K562 (cell line): Measurements from ENCODE around the gene ADGRF1. TPM values are rescaled to one million over a fixed set of nuclear protein-coding genes. Genes with fewer than 3 reads are reported as not detected.

ENCODE experiments used
- ATAC-seq: fragments of 200-7000 bp; cut with Tn5 transposase; 3 replicates; pipeline ENCODE4 v1.9.1; 2020; ENCODE audit warnings: moderate library complexity
- BruUV-seq: library from RNA; stranded (reverse); fragments of 400-500 nt; replicated peaks from 2 replicates; lab custom pipeline; 2021; lab: Mats Ljungman, UMichigan
- CTCF ChIA-PET: fragments of 300-600 bp; formaldehyde crosslinking; extraction: SDS; loops from one replicate; lab custom pipeline; 2021; ENCODE audit warnings: low intra/inter-chr PET ratio; lab: Yijun Ruan, JAX
- POLR2A ChIA-PET: fragments of 300-600, 350-650 bp; sonication (Branson Sonifier 250); formaldehyde crosslinking; extraction: SDS; loops from one replicate; lab custom pipeline; 2021; ENCODE audit warnings: antibody characterized with exemption, inconsistent platforms; lab: Yijun Ruan, JAX
- DNase-seq, 4 experiments: peaks; one replicate each; pipeline versions ENCODE4 v3.0.0 to v3.0.0-alpha.2; 2011 to 2018; ENCODE audit warnings: low spot score in 3 of 4, mixed read lengths in 3 of 4; ENCODE audit errors: extremely low read depth in 1 of 4
- FAIRE-seq: peaks from 2 replicates; lab custom pipeline; 2011; peaks lifted over from hg19 to GRCh38; lab: Jason Lieb, UNC
- H2AFZ ChIP-seq: 2 replicates; pipeline ENCODE4 v1.6.0; 2011; ENCODE audit warnings: low read depth, low read length, control low read depth, inconsistent platforms
- H3K27ac ChIP-seq: fragments of 200-600 bp; 3 replicates; pipeline ENCODE4 v1.8.0; 2011; ENCODE audit warnings: low read depth, mild to moderate bottlenecking, control low read depth, inconsistent platforms, low read length, moderate library complexity, mixed read lengths; ENCODE audit errors: extremely low read depth
- H3K27me3 ChIP-seq, 2 experiments: fragments of 300-600 bp in 1 of 2; 2 replicates in 1 of 2; 3 replicates in 1 of 2; pipeline versions ENCODE4 v1.6.0 to v1.8.0; 2011; ENCODE audit warnings: inconsistent platforms in 2 of 2, low read length in 2 of 2, mild to moderate bottlenecking in 1 of 2, mixed read lengths in 1 of 2, moderate library complexity in 1 of 2; ENCODE audit not compliant: control insufficient read depth in 2 of 2, insufficient read depth in 2 of 2
- H3K36me3 ChIP-seq: fragments of 300-600 bp; 3 replicates; pipeline ENCODE4 v1.8.0; 2011; ENCODE audit warnings: mild to moderate bottlenecking, low read length, inconsistent platforms; ENCODE audit not compliant: control insufficient read depth, insufficient read depth
- H3K4me1 ChIP-seq, 2 experiments: fragments of 200-600 bp in 1 of 2; replicated peaks in 1 of 2; 2 replicates in 1 of 2; 3 replicates in 1 of 2; pipeline versions ENCODE4 v1.5.1 to v1.8.0; 2011; ENCODE audit warnings: inconsistent platforms in 2 of 2, low read length in 2 of 2, mild to moderate bottlenecking in 1 of 2, mixed read lengths in 1 of 2, moderate library complexity in 1 of 2; ENCODE audit not compliant: control insufficient read depth in 2 of 2, insufficient read depth in 2 of 2
- H3K4me2 ChIP-seq: 2 replicates; pipeline ENCODE4 v1.6.1; 2011; ENCODE audit warnings: low read length, control low read depth, inconsistent platforms, mixed read lengths; ENCODE audit not compliant: insufficient read depth
- H3K4me3 ChIP-seq: fragments of 200-600 bp; sonication (generic), shearing (Covaris generic); 2 replicates; pipeline ENCODE4 v1.5.1; 2016; ENCODE audit warnings: control low read depth, inconsistent platforms
- H3K79me2 ChIP-seq: fragments of 200-600 bp; 3 replicates; pipeline ENCODE4 v1.8.0; 2011; ENCODE audit warnings: low read length, inconsistent platforms; ENCODE audit not compliant: control insufficient read depth, insufficient read depth
- H3K9ac ChIP-seq, 2 experiments: 2 replicates each; pipeline versions ENCODE4 v1.6.0 to v1.6.1; 2011; ENCODE audit warnings: low read depth in 2 of 2, low read length in 2 of 2, control low read depth in 1 of 2, inconsistent platforms in 1 of 2, mild to moderate bottlenecking in 1 of 2, mixed read lengths in 1 of 2; ENCODE audit not compliant: insufficient read depth in 1 of 2
- H3K9me1 ChIP-seq: one replicate; pipeline ENCODE4 v1.6.0; 2011; ENCODE audit warnings: inconsistent platforms, mild to moderate bottlenecking, low read length, moderate library complexity; ENCODE audit not compliant: control insufficient read depth, insufficient read depth
- H3K9me3 ChIP-seq: replicated peaks from 2 replicates; pipeline ENCODE4 v1.5.1; 2011; ENCODE audit warnings: low read depth, low read length, inconsistent platforms; ENCODE audit not compliant: control insufficient read depth, insufficient read depth
- H4K20me1 ChIP-seq: replicated peaks from 2 replicates; pipeline ENCODE4 v1.6.1; 2011; ENCODE audit warnings: low read length, inconsistent platforms, mixed read lengths; ENCODE audit not compliant: control insufficient read depth, insufficient read depth
- ATF4 ChIP-seq: fragments of 450-650 bp; formaldehyde crosslinking; IDR thresholded peaks from 2 replicates; pipeline ENCODE4 v1.4.0; 2022; ENCODE audit warnings: mild to moderate bottlenecking, moderate library complexity
- BCL6 ChIP-seq: fragments of 250-450 bp; sonication (Bioruptor Pico); IDR thresholded peaks from 2 replicates; pipeline ENCODE4 v1.4.0; 2020
- BRD4 ChIP-seq: fragments of 200-600 bp; sonication (generic); IDR thresholded peaks from 2 replicates; pipeline ENCODE4 v1.6.1; 2017; ENCODE audit warnings: inconsistent platforms
- CAMTA2 ChIP-seq: fragments of 250-450 bp; sonication (Bioruptor Pico); conservative IDR thresholded peaks from 2 replicates; pipeline ENCODE4 v1.5.1; 2022
- CC2D1A ChIP-seq: fragments of 450-650 bp; IDR thresholded peaks from 2 replicates; pipeline ENCODE4 v1.6.1; 2017; ENCODE audit warnings: mild to moderate bottlenecking
- EP300 ChIP-seq: IDR thresholded peaks from 2 replicates; pipeline ENCODE4 v1.6.1; 2012; ENCODE audit warnings: low read length, improper control_type of control experiment
- HMBOX1 ChIP-seq: sonication (generic); IDR thresholded peaks from 2 replicates; pipeline ENCODE4 v1.6.1; 2016
- KAT8 ChIP-seq: fragments of 450-650 bp; IDR thresholded peaks from 2 replicates; pipeline ENCODE4 v1.6.1; 2016; ENCODE audit warnings: low read depth, mild to moderate bottlenecking
- NR1H2 ChIP-seq: sonication (generic); formaldehyde crosslinking; IDR thresholded peaks from 2 replicates; pipeline ENCODE4 v1.4.0; 2020; ENCODE audit warnings: mild to moderate bottlenecking, missing genetic modification reagents
- PPARD ChIP-seq: fragments of 250-450 bp; sonication (Bioruptor Pico); IDR thresholded peaks from 2 replicates; pipeline ENCODE4 v1.8.0; 2022; ENCODE audit warnings: inconsistent platforms, mild to moderate bottlenecking, moderate library complexity
- TOE1 ChIP-seq, 2 experiments: fragments of 450-650 bp in 1 of 2; sonication (generic) in 1 of 2; formaldehyde crosslinking in 1 of 2; IDR thresholded peaks; 2 replicates each; pipeline versions ENCODE4 v1.7.1 to v1.8.0; 2016 to 2022; ENCODE audit warnings: borderline replicate concordance in 2 of 2, mild to moderate bottlenecking in 2 of 2, antibody characterized with exemption in 1 of 2, inconsistent platforms in 1 of 2, low read depth in 1 of 2, missing genetic modification reagents in 1 of 2, moderate library complexity in 1 of 2
- ZBTB1 ChIP-seq: sonication (generic); formaldehyde crosslinking; IDR thresholded peaks from 2 replicates; pipeline ENCODE4 v1.8.1; 2023; ENCODE audit warnings: missing genetic modification reagents, low read depth, mild to moderate bottlenecking, borderline replicate concordance
- ZNF124 ChIP-seq: sonication (generic); formaldehyde crosslinking; IDR thresholded peaks from 2 replicates; pipeline ENCODE4 v1.8.1; 2022; ENCODE audit warnings: missing genetic modification reagents
- WGBS: fragments of 100-300 bp; shearing (Covaris generic); methylation state at CpG from one replicate; pipeline ENCODE4 v1.1.6; 2016; ENCODE audit warnings: low coverage, mixed read lengths; ENCODE audit not compliant: insufficient coverage; ENCODE audit errors: missing lambda C conversion rate; 5-methylcytosine and 5-hydroxymethylcytosine counted together
- in situ Hi-C: fragments of 300-500 bp; cut with MboI; formaldehyde crosslinking; loops from 4 replicates; pipeline ENCODE4 v1.15.0; 2018; ENCODE audit warnings: inconsistent platforms, mixed read lengths
- intact Hi-C: fragments of 100-400 bp; cut with micrococcal nuclease; formaldehyde crosslinking; loops from 2 replicates; pipeline ENCODE4 v1.14.2; 2022
- polyA plus RNA-seq, 8 experiments: library from polyadenylated mRNA; depleted of rRNA in 4 of 8; stranded (reverse) in 5 of 8; unstranded in 3 of 8; fragments of >200 nt; fragmentation: Nextera tagmentation in 2 of 8; fragmentation: Illumina TruSeq in 1 of 8; extraction: Ambion mirVana in 2 of 8; extraction: Trizol in 1 of 8; gene quantifications; 2 replicates each; pipeline versions ENCODE4 v1.2.1 to v1.2.3, GENCODE V29; 2011 to 2014; ENCODE audit warnings: inconsistent platforms in 1 of 8, missing spikeins in 1 of 8
- total RNA-seq, 7 experiments: library from RNA; depleted of rRNA in 6 of 7; stranded (reverse); fragments of >200 nt in 6 of 7; fragmentation: Illumina TruSeq in 2 of 7; extraction: Trizol in 2 of 7; gene quantifications; 2 replicates each; pipeline versions ENCODE4 v1.2.1 to v1.2.3, GENCODE V29; 2011 to 2021; ENCODE audit warnings: low replicate concordance in 1 of 7
- TF ChIP-seq, protein P1 (sequence below): fragments of 450-650 bp; formaldehyde crosslinking; IDR thresholded peaks from 2 replicates; pipeline ENCODE4 v1.4.0; 2020; ENCODE audit warnings: mild to moderate bottlenecking, moderate library complexity

Gene ADGRF1
- total and polyA plus RNA-seq, 9 of the 15 experiments (the other 6 are each of a cell fraction or from before 2014, with no cell fraction given), result not detected

GRCh38 chr6:47016909-47017308 lies 25.2 kb downstream of the ADGRF1 start:
- H3K79me2 ChIP-seq, result no peaks in the 10 kb centered on the region
- no peaks in the 10 kb centered on the region for H4K20me1 ChIP-seq
- no peak overlapping the region for H3K4me2 ChIP-seq
- no peak overlapping the region for H3K9ac ChIP-seq
- H3K27ac ChIP-seq, result no peak overlapping the region
- CTCF ChIA-PET, result no interaction called here
- no peak overlapping the region for H2AFZ ChIP-seq
- intact Hi-C loops, result no loop called here
- no TSS peak for BruUV-seq
- ATAC-seq (no peak), DNase-seq (no peak)
- POLR2A ChIA-PET, result interaction anchor here (0.6 to 1.0 kb wide), 2 partner anchors 17 to 147 kb away, joined by 3 to 4 read pairs; no protein-coding TSS in a partner anchor
- TF ChIP-seq BCL6 (CRISPR knock-in tag) (no peak), ZNF124 (CRISPR knock-in tag) (no peak), CC2D1A (no peak)
- TF ChIP-seq, all 486 proteins: peak for 0
- H3K9me1 ChIP-seq, result no peaks in the 10 kb centered on the region
- no peaks in the 10 kb centered on the region for H3K36me3 ChIP-seq
- 2% methylated on average over 2 of the region's 2 CpGs for WGBS
- no peaks in the 10 kb centered on the region; a peak in 2 of 5 replicates for H3K27me3 ChIP-seq
- no peaks in the 10 kb centered on the region for H3K4me1 ChIP-seq
- no peak overlapping the region for H3K4me3 ChIP-seq
- in situ Hi-C loops, result no loop called here
- FAIRE-seq, result no peak
- no peaks in the 10 kb centered on the region for H3K9me3 ChIP-seq

- no peaks in the 10 kb centered on the region; a peak in 2 of 5 replicates for H3K27me3 ChIP-seq
- POLR2A ChIA-PET, result no interaction called here
- intact Hi-C loops, result no loop called here
- DNase-seq (no peak), ATAC-seq (no peak), FAIRE-seq (no peak)
- no peaks in the 10 kb centered on the region for H3K79me2 ChIP-seq
- no peaks in the 10 kb centered on the region for H3K36me3 ChIP-seq
- no TSS peak for BruUV-seq
- CTCF ChIA-PET, result no interaction called here
- H3K27ac ChIP-seq, result no peak overlapping the region
- no peak overlapping the region for H3K4me3 ChIP-seq
- H3K4me2 ChIP-seq, result no peak overlapping the region
- no peaks in the 10 kb centered on the region for H3K9me3 ChIP-seq
- H4K20me1 ChIP-seq, result no peaks in the 10 kb centered on the region
- WGBS, result 1% methylated on average over 4 of the region's 4 CpGs
- H2AFZ ChIP-seq, result no peak overlapping the region
- no peaks in the 10 kb centered on the region for H3K9me1 ChIP-seq
- H3K9ac ChIP-seq, result no peak overlapping the region
- H3K4me1 ChIP-seq, result no peaks in the 10 kb centered on the region
- in situ Hi-C loops, result no loop called here
- TF ChIP-seq ATF4 (CRISPR knock-in tag) (no peak), KAT8 (no peak), NR1H2 (CRISPR knock-in tag) (no peak), PPARD (no peak), EP300 (no peak), CAMTA2 (no peak), ZBTB1 (CRISPR knock-in tag) (no peak), HMBOX1 (no peak), BRD4 (no peak), TOE1 (IDR thresholded peaks at IDR 0.05; ENCODE audit: borderline replicate concordance) (no peak), TOE1 (CRISPR knock-in tag; IDR thresholded peaks at IDR 0.05; ENCODE audit: borderline replicate concordance, low read depth) (no peak)
- TF ChIP-seq, protein P1, sequence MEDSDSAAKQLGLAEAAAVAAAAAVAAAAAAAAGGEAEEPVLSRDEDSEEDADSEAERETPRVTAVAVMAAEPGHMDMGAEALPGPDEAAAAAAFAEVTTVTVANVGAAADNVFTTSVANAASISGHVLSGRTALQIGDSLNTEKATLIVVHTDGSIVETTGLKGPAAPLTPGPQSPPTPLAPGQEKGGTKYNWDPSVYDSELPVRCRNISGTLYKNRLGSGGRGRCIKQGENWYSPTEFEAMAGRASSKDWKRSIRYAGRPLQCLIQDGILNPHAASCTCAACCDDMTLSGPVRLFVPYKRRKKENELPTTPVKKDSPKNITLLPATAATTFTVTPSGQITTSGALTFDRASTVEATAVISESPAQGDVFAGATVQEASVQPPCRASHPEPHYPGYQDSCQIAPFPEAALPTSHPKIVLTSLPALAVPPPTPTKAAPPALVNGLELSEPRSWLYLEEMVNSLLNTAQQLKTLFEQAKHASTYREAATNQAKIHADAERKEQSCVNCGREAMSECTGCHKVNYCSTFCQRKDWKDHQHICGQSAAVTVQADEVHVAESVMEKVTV (CRISPR knock-in tag), result no peak
Observed at GRCh38 chr6:47016261-47016660, 25.9 kb downstream of the ADGRF1 start.
